ENCODE data around the gene DTNBP1.

DTNBP1 gene

DNA sequence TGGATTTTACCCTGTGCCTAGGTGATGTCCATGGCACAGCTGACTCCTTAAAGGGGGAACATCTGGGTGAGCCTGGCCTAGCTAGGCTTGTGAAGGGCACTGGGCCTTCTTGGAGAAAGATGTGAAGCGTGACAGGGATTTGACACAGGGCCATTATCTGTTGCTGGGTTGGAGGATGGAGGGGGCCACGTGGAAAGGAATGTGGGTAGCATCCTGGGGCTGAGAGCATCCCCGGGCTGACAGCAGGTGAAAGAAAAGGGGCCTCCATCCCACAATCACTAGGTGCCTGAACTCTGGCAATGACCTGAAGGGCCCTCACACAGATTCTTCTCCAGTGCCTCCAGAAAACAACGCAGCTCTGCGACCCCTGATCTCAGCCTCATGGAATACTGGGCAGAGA is 124.7 kb downstream of the DTNBP1 start:
- H3K36me3 Mint-ChIP-seq (ENCODE audit: low read depth) = peaks cover 12% of the 10 kb centered on the region
- H3K4me1 Mint-ChIP-seq (ENCODE audit: low read depth) = peaks cover 14% of the 10 kb centered on the region
- H3K9me3 Mint-ChIP-seq = no peaks in the 10 kb centered on the region
- no peak overlapping the region for H3K4me3 Mint-ChIP-seq
- no peak overlapping the region for H3K27ac Mint-ChIP-seq
- DNase-seq = no peak
- no peaks in the 10 kb centered on the region for H3K27me3 Mint-ChIP-seq

DNA sequence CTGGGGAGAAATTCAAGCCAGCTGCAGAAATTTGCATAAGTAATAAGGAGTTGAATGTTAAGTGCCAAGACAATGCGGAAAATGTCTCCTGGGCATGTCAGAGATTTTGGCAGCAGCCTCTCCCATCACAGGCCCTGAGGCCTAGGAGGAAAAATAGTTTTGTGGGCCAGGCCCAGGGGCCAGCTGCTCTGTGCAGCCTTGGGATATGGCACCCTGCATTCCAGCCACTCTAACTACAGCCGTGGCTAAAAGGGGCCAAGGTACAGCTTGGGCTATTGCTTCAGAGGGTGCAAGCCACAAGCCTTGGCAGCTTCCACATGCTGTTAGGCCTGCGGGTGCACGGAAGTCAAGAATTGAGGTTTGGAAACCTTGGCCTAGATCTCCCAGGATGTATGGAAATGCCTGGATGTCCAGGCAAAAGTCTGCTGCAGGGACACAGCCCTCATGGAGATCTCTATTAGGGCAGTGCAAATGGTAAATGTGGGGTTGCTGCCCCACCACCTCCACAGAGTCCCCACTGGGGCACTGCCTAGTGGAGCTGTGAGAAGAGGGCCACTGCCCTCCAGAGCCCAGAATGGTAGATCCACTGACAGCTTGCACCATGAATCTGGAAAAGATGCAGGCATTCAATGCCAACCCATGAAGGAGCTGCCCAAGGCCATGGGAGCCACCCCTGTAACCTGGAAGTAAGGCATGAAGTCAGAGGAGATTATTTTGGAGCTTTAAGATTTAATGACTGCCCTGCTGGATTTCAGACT is 126.5 kb downstream of the DTNBP1 start:
- Mint-ChIP-seq H3K4me1 (ENCODE audit: low read depth) (peaks cover 14% of the 10 kb centered on the region), H3K27ac (no peak overlapping the region), H3K36me3 (ENCODE audit: low read depth) (peaks cover 27% of the 10 kb centered on the region), H3K27me3 (no peaks in the 10 kb centered on the region), H3K4me3 (no peak overlapping the region), H3K9me3 (no peaks in the 10 kb centered on the region)
- no peak for DNase-seq

DNA sequence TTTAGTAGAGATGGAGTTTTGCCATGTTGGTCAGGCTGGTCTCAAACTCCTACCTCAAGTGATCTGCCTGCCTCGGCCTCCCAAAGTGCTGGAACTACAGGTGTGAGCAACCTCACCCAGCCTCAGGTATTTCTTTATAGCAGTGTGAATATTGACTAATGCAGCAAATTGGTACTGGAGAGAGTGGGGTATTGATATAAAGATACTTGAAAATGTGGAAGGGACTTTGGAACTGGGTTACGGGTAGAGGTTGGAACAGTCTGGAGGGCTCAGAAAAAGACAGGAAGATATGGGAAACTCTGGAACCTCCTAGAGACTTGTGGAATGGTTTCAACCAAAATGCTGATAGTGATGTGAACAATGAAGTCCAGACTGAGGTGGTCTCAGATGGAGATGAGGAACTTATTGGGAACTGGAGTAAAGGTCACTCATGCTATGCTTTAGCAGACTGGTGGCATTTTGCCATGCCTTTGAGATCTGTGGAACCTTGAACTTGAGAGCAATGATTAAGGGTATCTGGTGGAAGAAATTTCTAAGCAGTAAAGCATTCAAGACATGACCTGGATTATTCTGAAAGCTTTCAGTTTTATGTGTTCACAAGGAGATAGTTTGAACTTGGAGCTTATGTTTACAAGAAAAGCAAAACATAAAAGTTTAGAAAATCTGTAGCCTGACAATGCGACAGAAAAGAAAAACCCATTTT is 127.2 kb downstream of the DTNBP1 start:
- Mint-ChIP-seq H3K4me1 (ENCODE audit: low read depth) (peaks cover 15% of the 10 kb centered on the region), H3K36me3 (ENCODE audit: low read depth) (peaks cover 34% of the 10 kb centered on the region), H3K4me3 (no peak overlapping the region), H3K27ac (peak overlapping the region; percentile 32), H3K27me3 (no peaks in the 10 kb centered on the region), H3K9me3 (no peaks in the 10 kb centered on the region)
- no peak for DNase-seq

DNA sequence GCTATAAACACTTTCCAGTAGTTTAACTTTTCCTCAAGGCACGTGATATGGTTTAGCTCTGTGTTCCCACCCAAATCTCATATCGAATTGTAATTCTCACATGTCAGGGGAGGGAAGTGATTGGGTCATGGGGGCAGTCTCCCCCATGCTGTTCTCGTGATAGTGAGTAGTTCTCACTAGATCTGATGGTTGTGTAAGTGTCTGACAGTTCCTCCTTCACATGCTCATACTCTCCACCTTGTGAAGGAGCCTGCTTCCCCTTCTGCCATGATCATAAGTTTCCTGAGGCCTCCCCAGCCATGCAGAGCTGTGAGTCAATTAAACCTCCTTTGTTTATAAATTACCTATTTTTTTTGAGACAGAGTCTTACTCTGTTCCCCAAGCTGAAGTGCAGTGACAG is 127.9 kb downstream of the DTNBP1 start:
- DNase-seq = no peak
- H3K9me3 Mint-ChIP-seq = no peaks in the 10 kb centered on the region

DNA sequence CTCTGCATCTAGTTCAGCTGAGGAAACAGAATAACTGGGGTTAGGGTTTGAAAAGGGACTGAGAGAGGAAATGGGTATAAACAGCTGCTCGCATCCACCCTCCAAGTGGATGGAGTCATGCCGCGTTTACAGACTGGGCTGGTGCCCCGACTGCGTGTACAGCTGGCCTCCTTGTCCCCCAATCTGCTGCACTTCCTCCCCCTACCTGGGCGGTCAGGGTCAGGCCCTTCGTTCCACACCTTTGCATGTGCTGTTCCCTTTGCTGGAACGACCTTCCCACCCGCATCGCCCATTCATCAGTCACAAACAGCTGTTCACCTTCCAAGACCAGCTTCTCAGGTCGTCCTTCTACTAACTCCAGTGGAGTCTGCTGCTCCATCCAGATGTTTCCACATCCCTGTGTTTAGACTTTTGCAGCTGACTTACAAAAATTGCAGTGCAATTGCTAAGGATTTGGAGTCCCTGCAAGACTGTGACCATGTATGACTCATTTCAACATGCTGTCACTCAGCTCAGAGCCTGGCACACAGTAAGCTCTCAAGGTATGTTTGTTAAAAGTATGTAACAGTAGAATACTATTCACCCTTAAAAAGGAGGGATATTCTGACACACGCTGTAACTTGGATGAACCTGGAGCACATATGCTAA is 129.3 kb downstream of the DTNBP1 start:
- H3K27me3 Mint-ChIP-seq = no peaks in the 10 kb centered on the region
- no peaks in the 10 kb centered on the region for H3K9me3 Mint-ChIP-seq
- no peak overlapping the region for H3K4me3 Mint-ChIP-seq
- DNase-seq = no peak
- peaks cover 54% of the 10 kb centered on the region for H3K36me3 Mint-ChIP-seq (ENCODE audit: low read depth)
- peaks cover 13% of the 10 kb centered on the region for H3K4me1 Mint-ChIP-seq (ENCODE audit: low read depth)
- peak overlapping the region; percentile 27 for H3K27ac Mint-ChIP-seq

More for the DNA sequence above, 127.9 kb downstream of the DTNBP1 start:
- H3K4me1 Mint-ChIP-seq (ENCODE audit: low read depth) = peaks cover 16% of the 10 kb centered on the region
- peaks cover 41% of the 10 kb centered on the region for H3K36me3 Mint-ChIP-seq (ENCODE audit: low read depth)
- no peak overlapping the region for H3K4me3 Mint-ChIP-seq
- no peak overlapping the region for H3K27ac Mint-ChIP-seq
- H3K27me3 Mint-ChIP-seq = no peaks in the 10 kb centered on the region

DNA sequence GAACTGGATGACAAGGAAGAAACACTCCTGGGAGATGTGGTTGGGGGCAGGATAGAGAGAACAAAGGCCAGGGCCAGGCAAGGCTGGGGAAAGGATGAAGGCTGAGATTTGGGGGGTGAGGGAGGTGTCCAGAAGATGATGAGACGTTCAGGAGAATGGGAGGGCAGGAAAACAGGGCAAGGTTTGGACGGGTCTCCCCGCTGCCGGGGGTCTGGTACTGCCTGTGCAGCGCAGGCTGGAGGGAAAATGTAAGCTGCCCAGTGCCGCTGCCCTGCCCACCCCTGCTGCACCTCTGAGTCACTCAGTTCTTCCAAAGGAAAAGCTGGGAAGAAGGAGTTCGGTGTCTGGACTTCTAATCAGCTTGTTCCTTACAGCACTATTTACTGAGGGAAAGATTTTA is 130.9 kb downstream of the DTNBP1 start:
- Mint-ChIP-seq H3K4me3 (no peak overlapping the region), H3K9me3 (no peaks in the 10 kb centered on the region), H3K36me3 (ENCODE audit: low read depth) (peaks cover 69% of the 10 kb centered on the region), H3K27ac (peak overlapping the region; percentile 41), H3K4me1 (ENCODE audit: low read depth) (peaks cover 12% of the 10 kb centered on the region), H3K27me3 (no peaks in the 10 kb centered on the region)
- DNase-seq = no peak

DNA sequence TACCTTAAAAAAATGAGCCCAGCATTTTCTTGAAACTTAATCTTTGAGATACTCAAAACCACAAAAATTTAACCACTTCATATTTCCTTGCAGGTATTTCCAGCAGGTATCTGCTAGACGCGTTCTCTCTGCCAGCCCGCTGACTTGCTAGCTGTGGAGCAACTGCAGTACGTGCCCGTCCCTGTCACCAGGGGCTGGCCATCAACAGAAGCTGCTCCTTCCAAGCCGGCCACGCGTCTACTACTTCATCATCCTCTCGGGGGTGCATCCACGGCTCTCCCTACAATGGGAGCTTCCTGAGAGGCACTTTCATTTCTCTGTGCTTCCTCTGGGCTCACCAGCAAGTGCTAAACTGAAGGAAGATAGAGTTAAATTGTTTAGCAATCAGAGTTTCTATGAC is 132.4 kb downstream of the DTNBP1 start:
- no peaks in the 10 kb centered on the region for H3K27me3 Mint-ChIP-seq
- peaks cover 85% of the 10 kb centered on the region for H3K36me3 Mint-ChIP-seq (ENCODE audit: low read depth)
- peak overlapping the region; percentile 26 for H3K27ac Mint-ChIP-seq
- no peak overlapping the region for H3K4me3 Mint-ChIP-seq
- no peak for DNase-seq
- H3K9me3 Mint-ChIP-seq = peaks cover 3% of the 10 kb centered on the region
- H3K4me1 Mint-ChIP-seq (ENCODE audit: low read depth) = peaks cover 15% of the 10 kb centered on the region

DNA sequence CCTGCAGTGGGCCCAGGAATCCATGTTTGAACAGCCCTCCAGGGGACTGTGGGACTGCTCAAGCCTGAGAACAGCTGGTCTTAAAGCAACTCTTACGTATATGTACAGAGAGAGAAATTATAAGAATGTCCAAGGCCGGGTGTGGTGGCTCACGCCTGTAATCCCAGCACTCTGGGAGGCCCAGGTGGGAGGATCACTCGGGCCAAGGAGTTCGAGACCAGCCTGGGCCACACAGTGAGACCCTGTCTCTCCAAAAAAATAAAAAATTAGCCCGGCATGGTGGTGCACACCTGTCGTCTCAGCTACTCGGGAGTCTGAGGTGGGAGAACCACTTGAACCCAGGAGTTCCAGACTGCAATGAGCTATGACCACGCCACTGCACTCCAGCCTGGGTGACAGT is 134.0 kb downstream of the DTNBP1 start:
- no peak overlapping the region for H3K27ac Mint-ChIP-seq
- no peaks in the 10 kb centered on the region for H3K27me3 Mint-ChIP-seq
- H3K36me3 Mint-ChIP-seq (ENCODE audit: low read depth) = peaks cover 98% of the 10 kb centered on the region
- H3K4me3 Mint-ChIP-seq = no peak overlapping the region
- peaks cover 3% of the 10 kb centered on the region for H3K9me3 Mint-ChIP-seq
- H3K4me1 Mint-ChIP-seq (ENCODE audit: low read depth) = peaks cover 14% of the 10 kb centered on the region
- DNase-seq = no peak

DNA sequence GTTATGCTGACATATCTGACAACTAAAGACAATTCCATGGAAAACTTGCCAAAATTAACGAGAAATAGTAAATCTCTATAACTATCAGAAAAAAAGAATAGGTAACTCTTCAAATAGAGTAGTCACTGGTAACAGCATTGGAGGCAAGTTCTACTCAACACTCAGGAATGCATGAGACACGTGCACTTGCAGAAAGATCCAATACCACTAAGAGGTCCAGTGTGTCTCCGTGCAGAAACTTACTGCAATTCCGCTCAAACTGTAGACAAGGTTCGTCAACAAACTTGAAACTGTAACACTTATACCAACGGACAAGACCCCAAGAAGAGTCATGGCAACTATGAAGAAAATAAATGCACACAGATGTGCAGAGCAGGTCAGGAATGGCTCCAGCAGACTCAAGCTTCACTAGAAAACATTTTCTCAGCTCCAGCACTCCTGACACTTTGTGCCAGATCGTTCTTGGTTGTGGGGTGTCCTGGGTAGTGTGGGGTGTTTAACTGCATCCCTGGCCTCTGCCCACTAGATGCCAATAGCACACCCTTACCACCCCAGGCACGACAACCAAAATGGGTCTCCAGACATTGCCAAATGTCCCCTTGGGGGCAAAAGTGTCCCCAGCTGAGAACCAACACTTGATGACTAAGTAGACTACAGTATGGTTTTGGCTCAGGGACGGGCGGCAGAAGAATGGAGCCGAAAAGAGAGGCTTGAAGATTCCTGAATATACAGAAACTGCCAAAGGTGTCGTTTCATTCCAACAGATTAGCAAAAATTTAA is 134.8 kb downstream of the DTNBP1 start:
- peaks cover 14% of the 10 kb centered on the region for H3K4me1 Mint-ChIP-seq (ENCODE audit: low read depth)
- H3K27ac Mint-ChIP-seq = no peak overlapping the region
- H3K4me3 Mint-ChIP-seq = no peak overlapping the region
- peak; percentile 14 for DNase-seq
- peaks cover 98% of the 10 kb centered on the region for H3K36me3 Mint-ChIP-seq (ENCODE audit: low read depth)
- no peaks in the 10 kb centered on the region for H3K27me3 Mint-ChIP-seq
- H3K9me3 Mint-ChIP-seq = peaks cover 3% of the 10 kb centered on the region

DNA sequence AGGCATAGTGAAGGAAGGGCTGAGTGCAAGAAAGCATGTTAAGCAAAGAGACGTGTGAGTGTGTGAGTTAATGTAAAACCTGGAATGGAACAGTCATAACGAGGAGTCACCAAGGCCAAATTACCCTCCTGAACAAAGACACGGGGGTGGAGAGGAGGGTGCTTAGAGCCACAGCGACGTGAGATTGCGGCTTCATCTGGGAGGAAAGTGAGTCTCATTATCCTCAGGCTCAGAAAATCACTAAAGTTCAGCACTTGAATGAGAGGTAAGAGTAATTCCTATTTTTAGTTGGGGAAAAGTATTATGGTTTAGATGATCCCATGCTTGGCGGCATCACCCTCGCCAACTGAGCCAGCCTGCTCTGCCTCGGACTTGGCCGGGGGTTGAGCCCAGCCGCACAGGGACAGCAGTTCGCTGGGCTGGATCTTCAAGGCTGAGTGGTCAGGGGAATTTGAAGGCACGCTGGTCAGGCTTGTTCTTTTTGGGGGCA is 136.6 kb downstream of the DTNBP1 start:
- peaks cover 26% of the 10 kb centered on the region for H3K4me1 Mint-ChIP-seq (ENCODE audit: low read depth)
- peaks cover 3% of the 10 kb centered on the region for H3K9me3 Mint-ChIP-seq
- peak overlapping the region; percentile 70 for H3K27ac Mint-ChIP-seq
- H3K27me3 Mint-ChIP-seq = no peaks in the 10 kb centered on the region
- no peak overlapping the region for H3K4me3 Mint-ChIP-seq
- peak; percentile 24 for DNase-seq
- peaks cover 100% of the 10 kb centered on the region for H3K36me3 Mint-ChIP-seq (ENCODE audit: low read depth)

DNA sequence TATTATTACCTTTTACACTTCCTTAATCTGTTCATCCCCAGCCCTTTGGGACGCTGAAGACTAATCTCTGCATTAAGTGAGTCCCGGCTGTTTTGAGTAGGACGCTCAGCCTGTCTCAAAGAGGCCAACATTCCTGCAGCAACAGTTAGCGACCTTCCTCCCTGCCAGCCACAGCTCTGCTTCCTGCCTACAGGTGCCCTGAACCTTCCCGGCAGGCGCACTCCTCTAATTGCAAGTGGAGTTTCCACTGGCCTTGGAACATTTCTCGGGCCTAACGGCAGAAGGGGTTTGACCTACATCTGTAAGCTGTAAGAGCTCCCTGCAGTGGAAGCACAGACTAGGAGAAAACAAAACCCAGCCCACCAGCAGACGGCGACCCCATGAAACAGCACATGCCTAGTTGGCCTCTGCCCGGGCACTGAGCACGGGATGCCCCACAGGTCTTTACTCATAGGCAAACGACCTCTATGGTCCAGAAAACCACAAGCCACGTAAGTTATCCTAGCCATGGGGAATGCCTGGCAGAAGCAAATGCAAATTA is 137.9 kb downstream of the DTNBP1 start:
- H3K4me3 Mint-ChIP-seq = no peak overlapping the region
- peaks cover 21% of the 10 kb centered on the region for H3K4me1 Mint-ChIP-seq (ENCODE audit: low read depth)
- H3K27me3 Mint-ChIP-seq = no peaks in the 10 kb centered on the region
- peak overlapping the region; percentile 70 for H3K27ac Mint-ChIP-seq
- peak; percentile 23 for DNase-seq
- peaks cover 3% of the 10 kb centered on the region for H3K9me3 Mint-ChIP-seq
- peaks cover 100% of the 10 kb centered on the region for H3K36me3 Mint-ChIP-seq (ENCODE audit: low read depth)

DNA sequence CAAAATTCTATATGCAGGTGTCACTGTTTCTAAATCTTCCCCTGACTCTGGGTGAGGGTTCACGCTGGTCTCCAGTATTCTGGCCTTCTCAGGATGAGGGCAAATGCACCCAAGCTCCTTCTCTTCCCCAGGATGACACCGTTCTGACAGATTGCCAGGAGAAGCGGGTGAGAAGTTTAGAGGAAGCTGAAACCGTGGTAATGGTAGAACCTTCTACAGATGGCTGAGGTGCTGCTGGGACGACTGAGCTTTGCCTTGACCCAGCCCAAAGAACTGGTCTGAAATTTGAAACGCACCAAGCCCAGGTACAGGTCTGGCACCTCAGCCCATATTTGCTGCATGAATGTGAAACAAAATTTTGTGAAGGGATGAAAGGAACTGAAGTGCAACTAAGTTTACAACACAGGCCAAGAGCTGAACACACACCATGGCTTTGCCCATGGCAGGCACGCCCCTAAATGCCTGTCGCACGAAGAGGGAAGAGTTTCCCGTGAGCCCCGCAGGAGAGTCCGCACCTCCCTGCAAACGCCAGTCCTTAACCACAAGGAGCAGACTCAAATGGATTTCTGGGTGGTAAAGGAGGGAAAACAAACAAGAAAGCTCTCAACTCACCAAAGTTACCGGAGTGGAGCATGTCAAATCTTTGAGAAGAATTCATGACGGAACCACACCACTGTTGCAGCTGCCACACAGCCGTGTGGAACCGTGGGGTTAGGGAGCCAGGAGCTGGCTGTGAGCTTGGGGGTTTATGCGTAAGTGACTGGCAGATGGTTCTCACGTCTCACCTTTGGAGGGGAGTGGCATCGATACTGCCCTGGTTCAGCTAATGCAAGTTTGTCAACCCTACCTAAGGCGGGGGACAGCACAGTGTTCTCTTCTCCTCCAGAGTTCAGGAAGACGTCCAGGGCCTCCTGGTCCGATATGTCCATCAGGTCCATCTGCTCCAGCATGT is 138.9 kb downstream of the DTNBP1 start:
- peak overlapping the region; percentile 85 for H3K27ac Mint-ChIP-seq
- peaks cover 21% of the 10 kb centered on the region for H3K4me1 Mint-ChIP-seq (ENCODE audit: low read depth)
- DNase-seq = peak; percentile 27
- H3K27me3 Mint-ChIP-seq = no peaks in the 10 kb centered on the region
- H3K4me3 Mint-ChIP-seq = no peak overlapping the region
- peaks cover 100% of the 10 kb centered on the region for H3K36me3 Mint-ChIP-seq (ENCODE audit: low read depth)
- peaks cover 3% of the 10 kb centered on the region for H3K9me3 Mint-ChIP-seq

DNA sequence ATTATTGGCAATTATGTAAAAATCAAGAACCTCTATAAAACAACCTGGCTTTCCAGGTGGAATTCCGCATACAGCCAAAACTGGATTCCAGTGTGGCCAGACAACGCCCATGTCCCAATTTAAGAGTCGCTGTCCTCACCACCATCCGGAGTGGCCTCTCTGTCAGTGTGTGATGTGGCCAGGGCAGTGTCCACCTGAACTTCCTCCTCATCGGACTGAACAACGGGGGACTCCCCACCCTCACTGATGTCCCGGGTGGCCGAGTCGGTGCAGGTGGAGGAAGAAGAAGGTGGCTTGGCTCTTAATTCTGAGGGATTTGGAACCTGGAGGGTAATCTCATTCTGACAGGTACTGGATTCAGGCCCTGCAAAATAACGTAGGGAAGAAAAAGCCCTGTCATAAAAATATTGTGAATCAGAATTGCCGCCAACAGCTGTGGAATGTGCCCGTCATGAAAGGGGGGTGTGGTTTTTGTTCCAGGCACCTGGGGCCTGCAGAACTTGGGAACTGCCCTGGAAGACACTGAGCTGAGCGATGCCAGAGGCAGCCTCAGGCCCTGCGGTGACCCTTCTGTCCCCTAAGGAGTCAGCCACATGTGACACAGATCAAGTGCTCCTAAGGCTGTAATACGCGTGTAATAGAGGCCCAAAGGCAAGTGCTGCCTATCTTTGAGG is 139.8 kb downstream of the DTNBP1 start:
- Mint-ChIP-seq H3K4me3 (no peak overlapping the region), H3K4me1 (ENCODE audit: low read depth) (peaks cover 21% of the 10 kb centered on the region), H3K9me3 (peaks cover 3% of the 10 kb centered on the region), H3K27ac (peak overlapping the region; percentile 85), H3K27me3 (no peaks in the 10 kb centered on the region), H3K36me3 (ENCODE audit: low read depth) (peaks cover 100% of the 10 kb centered on the region)
- peak; percentile 26 for DNase-seq

All from activated T-cell treated with anti-CD3 and anti-CD28 coated beads, Interleukin-2, amount 50 U/mL, for 24 hours (primary cell).